Tibial artery (tissue), 4 donors: Measurements from ENCODE around the gene DHX40.

Experiments
- DNase-seq, 2 donors: peaks; one replicate each; pipeline ENCODE4 v3.0.0-alpha.2; 2019
- H3K27ac ChIP-seq, 2 donors: fragments of 200-600 bp; sonication (generic) in 1 of 2; 1 replicate in 1 of 2; 2 replicates in 1 of 2; pipeline ENCODE4 v1.5.1; 2018 to 2019; ENCODE audit warnings: mild to moderate bottlenecking in 1 of 2
- H3K27me3 ChIP-seq, 2 donors: fragments of 200-600 bp; sonication (generic) in 1 of 2; one replicate each; pipeline versions ENCODE4 v1.5.1 to v1.6.0; 2016 to 2019
- H3K36me3 ChIP-seq, 3 donors: fragments of 200-600 bp; sonication (generic) in 2 of 3; one replicate each; pipeline ENCODE4 v1.5.1; 2016 to 2019; ENCODE audit warnings: mild to moderate bottlenecking in 2 of 3
- H3K4me1 ChIP-seq, 4 donors: fragments of 200-600 bp; sonication (generic) in 2 of 4; 1 replicate in 3 of 4; 2 replicates in 1 of 4; pipeline ENCODE4 v1.5.1; 2016 to 2019
- H3K4me3 ChIP-seq, 2 donors: fragments of 200-600 bp; sonication (generic) in 1 of 2; 1 replicate in 1 of 2; 2 replicates in 1 of 2; pipeline ENCODE4 v1.5.1; 2018 to 2019; ENCODE audit warnings: mild to moderate bottlenecking in 2 of 2
- H3K9me3 ChIP-seq, 3 donors: fragments of 200-600 bp; sonication (generic) in 1 of 3; one replicate each; pipeline ENCODE4 v1.5.1; 2016 to 2019
- CTCF ChIP-seq, 2 experiments: fragments of 200-600 bp in 1 of 2; fragments of 450-650 bp in 1 of 2; IDR thresholded peaks; one replicate each; pipeline ENCODE4 v1.5.1; 2017 to 2019; ENCODE audit warnings: antibody characterized with exemption in 2 of 2, mild to moderate bottlenecking in 1 of 2, moderate library complexity in 1 of 2
- intact Hi-C: fragments of 100-400 bp; cut with DNase I; formaldehyde crosslinking; loops from one replicate; pipeline ENCODE4 v1.15.0; 2023; ENCODE audit warnings: low total_unique reads

The DHX40 gene

GRCh38 chr17:59620064-59620359, 54.6 kb downstream of the DHX40 start:
- TF ChIP-seq CTCF (IDR thresholded peaks at IDR 0.05), result no peak
- no peaks in the 10 kb centered on the region for H3K9me3 ChIP-seq
- no peaks in the 10 kb centered on the region for H3K27me3 ChIP-seq
- peak overlapping the region; percentile 96 to 97 for H3K4me3 ChIP-seq
- H3K27ac ChIP-seq, result peak overlapping the region; percentile 98 to 99
- no peaks in the 10 kb centered on the region for H3K36me3 ChIP-seq
- DNase-seq, result no peak
- intact Hi-C loops, result no loop called here
- peaks cover 0 to 45% (median 29%) of the 10 kb centered on the region in 4 donors for H3K4me1 ChIP-seq

GRCh38 chr17:59620518-59621259, 55.3 kb downstream of the DHX40 start:
- no peaks in the 10 kb centered on the region for H3K27me3 ChIP-seq
- TF ChIP-seq CTCF (IDR thresholded peaks at IDR 0.05), result no peak
- H3K36me3 ChIP-seq, result no peaks in the 10 kb centered on the region
- H3K27ac ChIP-seq, result peak overlapping the region; percentile 98 to 99
- H3K9me3 ChIP-seq, result no peaks in the 10 kb centered on the region
- intact Hi-C loops, result no loop called here
- H3K4me3 ChIP-seq, result peak overlapping the region; percentile 96 to 97
- H3K4me1 ChIP-seq, result peaks cover 0 to 52% (median 32%) of the 10 kb centered on the region in 4 donors
- peak; percentile 58 to 68 for DNase-seq

- Histone ChIP-seq H3K4me3 (peak overlapping the region; percentile 96 to 97), H3K27me3 (no peaks in the 10 kb centered on the region), H3K36me3 (no peaks in the 10 kb centered on the region), H3K4me1 (peaks cover 0 to 63% (median 39%) of the 10 kb centered on the region in 4 donors), H3K27ac (peak overlapping the region in 1 of 2 donors; percentile 98), H3K9me3 (no peaks in the 10 kb centered on the region)
- no peak for TF ChIP-seq CTCF (IDR thresholded peaks at IDR 0.05)
- DNase-seq, result no peak
- intact Hi-C loops, result no loop called here
These were observed 56.4 kb downstream of the DHX40 start for GRCh38 chr17:59621771-59622170.

GRCh38 chr17:59623151-59623550, 57.7 kb downstream of the DHX40 start:
- H3K36me3 ChIP-seq, result no peaks in the 10 kb centered on the region
- no peak for TF ChIP-seq CTCF (IDR thresholded peaks at IDR 0.05)
- no peaks in the 10 kb centered on the region for H3K27me3 ChIP-seq
- intact Hi-C loops, result no loop called here
- no peak overlapping the region for H3K4me3 ChIP-seq
- no peaks in the 10 kb centered on the region for H3K9me3 ChIP-seq
- no peak for DNase-seq
- peaks cover 0 to 71% (median 43%) of the 10 kb centered on the region in 4 donors for H3K4me1 ChIP-seq
- H3K27ac ChIP-seq, result no peak overlapping the region

GRCh38 chr17:59626756-59627155, 61.3 kb downstream of the DHX40 start:
- no peak for DNase-seq
- Histone ChIP-seq H3K9me3 (no peaks in the 10 kb centered on the region), H3K4me3 (no peak overlapping the region), H3K27me3 (no peaks in the 10 kb centered on the region), H3K36me3 (no peaks in the 10 kb centered on the region), H3K27ac (no peak overlapping the region), H3K4me1 (peaks cover 0 to 94% (median 48%) of the 10 kb centered on the region in 4 donors)
- intact Hi-C loops, result no loop called here
- no peak for TF ChIP-seq CTCF (IDR thresholded peaks at IDR 0.05)
